Bronchial epithelial cell (primary cell): ENCODE data around the gene MCM7. TPM values are rescaled to one million over a fixed set of nuclear protein-coding genes. Genes with fewer than 3 reads are reported as not detected.

Experiments
- DNase-seq: peaks from one replicate; pipeline ENCODE4 v3.0.0-alpha.2; 2010; ENCODE audit warnings: low read depth
- FAIRE-seq: peaks from 2 replicates; lab custom pipeline; 2011; peaks lifted over from hg19 to GRCh38; lab: Jason Lieb, UNC
- H3K27me3 ChIP-seq: 2 replicates; pipeline ENCODE4 v1.5.1; 2011; ENCODE audit warnings: low read length; ENCODE audit not compliant: control insufficient read depth, insufficient read depth
- H3K36me3 ChIP-seq: 2 replicates; pipeline ENCODE4 v1.5.1; 2011; ENCODE audit warnings: low read length; ENCODE audit not compliant: control insufficient read depth, insufficient read depth
- H3K4me3 ChIP-seq: 2 replicates; pipeline ENCODE4 v1.5.1; 2011; ENCODE audit warnings: mild to moderate bottlenecking, low read depth, low read length, control low read depth
- total RNA-seq: library from RNA; depleted of rRNA; stranded (reverse); fragments of >200 nt; gene quantifications from 2 replicates; pipeline ENCODE4 v1.2.1, GENCODE V29; 2014
- TF ChIP-seq, protein P1 (sequence below): IDR thresholded peaks from 2 replicates; pipeline ENCODE4 v1.5.1; 2011; ENCODE audit warnings: mild to moderate bottlenecking, moderate library complexity, low read length, control low read depth, inconsistent platforms; ENCODE audit not compliant: insufficient read depth, severe bottlenecking

The MCM7 gene
- total RNA-seq, 1 donor from 2014 or later, result 46.1 TPM

DNA sequence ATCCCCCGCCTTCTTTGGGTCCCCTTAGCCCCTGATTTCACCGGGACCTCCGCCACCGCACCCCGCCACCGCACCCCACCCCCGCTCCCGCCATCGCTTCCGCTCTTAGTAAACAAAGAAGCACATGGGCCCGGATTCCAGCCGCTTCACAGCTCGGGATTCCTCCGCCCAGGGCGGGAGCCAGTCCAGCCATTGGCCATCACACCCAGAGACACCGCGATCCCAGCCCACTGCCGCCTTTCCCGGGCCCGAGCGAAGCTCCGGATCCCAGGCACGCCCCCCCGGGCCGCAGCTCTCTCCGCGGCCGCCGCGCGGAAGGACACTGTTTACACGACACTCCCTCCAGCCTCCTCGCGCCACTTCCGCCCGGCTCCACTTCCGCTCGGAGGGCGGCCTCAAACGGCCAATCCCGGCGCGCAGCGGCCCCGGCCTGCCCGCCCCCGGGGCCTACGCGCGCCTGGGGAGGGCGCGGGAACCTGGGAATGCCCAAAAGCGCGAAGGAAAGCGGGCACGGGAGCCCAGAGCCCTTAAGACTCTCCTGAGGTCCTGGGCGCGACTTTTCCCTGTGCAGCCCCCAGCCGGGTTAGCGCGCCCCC lies 679 bp downstream of the MCM7 start:
- DNase-seq (peak; percentile 81), FAIRE-seq (no peak)
- TF ChIP-seq, protein P1, sequence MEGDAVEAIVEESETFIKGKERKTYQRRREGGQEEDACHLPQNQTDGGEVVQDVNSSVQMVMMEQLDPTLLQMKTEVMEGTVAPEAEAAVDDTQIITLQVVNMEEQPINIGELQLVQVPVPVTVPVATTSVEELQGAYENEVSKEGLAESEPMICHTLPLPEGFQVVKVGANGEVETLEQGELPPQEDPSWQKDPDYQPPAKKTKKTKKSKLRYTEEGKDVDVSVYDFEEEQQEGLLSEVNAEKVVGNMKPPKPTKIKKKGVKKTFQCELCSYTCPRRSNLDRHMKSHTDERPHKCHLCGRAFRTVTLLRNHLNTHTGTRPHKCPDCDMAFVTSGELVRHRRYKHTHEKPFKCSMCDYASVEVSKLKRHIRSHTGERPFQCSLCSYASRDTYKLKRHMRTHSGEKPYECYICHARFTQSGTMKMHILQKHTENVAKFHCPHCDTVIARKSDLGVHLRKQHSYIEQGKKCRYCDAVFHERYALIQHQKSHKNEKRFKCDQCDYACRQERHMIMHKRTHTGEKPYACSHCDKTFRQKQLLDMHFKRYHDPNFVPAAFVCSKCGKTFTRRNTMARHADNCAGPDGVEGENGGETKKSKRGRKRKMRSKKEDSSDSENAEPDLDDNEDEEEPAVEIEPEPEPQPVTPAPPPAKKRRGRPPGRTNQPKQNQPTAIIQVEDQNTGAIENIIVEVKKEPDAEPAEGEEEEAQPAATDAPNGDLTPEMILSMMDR, result no peak

DNA sequence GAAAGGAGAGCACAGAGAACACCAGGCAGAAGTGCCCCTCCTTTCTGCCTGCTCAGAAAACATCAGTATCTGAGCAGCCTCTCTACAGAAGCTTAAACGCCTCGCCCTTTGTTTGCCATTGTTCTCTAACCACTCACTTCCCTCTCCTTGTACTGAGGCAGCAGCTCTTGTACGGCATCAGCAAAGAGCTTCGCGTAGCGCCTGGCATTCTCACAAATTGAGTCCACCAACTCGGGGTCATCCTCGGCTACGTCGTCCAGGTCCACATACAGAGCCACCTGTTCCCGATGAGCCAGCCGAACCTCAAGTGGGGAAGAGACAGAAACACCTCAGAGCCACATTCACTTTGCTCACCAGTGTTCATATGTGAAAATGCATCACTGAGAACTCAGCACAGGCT lies 1.7 kb downstream of the MCM7 start:
- FAIRE-seq, result no peak
- Histone ChIP-seq H3K27me3 (no peaks in the 10 kb centered on the region), H3K4me3 (peak overlapping the region; percentile 69), H3K36me3 (peaks cover 33% of the 10 kb centered on the region)
- no peak for DNase-seq
- TF ChIP-seq, protein P1, result no peak

More for the DNA sequence above, 679 bp downstream of the MCM7 start:
- Histone ChIP-seq H3K4me3 (peak overlapping the region; percentile 69), H3K27me3 (no peaks in the 10 kb centered on the region), H3K36me3 (peaks cover 34% of the 10 kb centered on the region)

DNA sequence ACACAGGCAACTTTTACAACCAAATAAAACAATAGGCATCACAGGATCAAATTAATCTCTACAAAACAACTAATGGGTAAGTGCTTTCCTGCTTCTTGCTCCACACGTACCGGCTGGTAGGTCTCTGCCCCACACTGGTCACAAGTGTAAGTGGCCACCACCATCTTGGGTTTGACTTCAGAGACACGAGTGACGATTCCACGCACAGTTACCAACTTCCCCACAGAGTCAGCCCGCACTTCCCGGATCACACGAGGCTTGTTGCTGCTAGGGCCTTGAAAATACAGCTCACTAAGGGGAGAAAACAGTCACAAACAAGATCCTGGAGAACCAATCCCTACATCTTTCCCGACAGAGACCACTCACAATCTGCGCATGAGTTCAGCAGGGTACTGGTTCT lies 2.3 kb downstream of the MCM7 start:
- DNase-seq (no peak), FAIRE-seq (no peak)
- H3K36me3 ChIP-seq, result peaks cover 36% of the 10 kb centered on the region
- TF ChIP-seq, protein P1, result no peak
- H3K27me3 ChIP-seq, result no peaks in the 10 kb centered on the region
- H3K4me3 ChIP-seq, result no peak overlapping the region

DNA sequence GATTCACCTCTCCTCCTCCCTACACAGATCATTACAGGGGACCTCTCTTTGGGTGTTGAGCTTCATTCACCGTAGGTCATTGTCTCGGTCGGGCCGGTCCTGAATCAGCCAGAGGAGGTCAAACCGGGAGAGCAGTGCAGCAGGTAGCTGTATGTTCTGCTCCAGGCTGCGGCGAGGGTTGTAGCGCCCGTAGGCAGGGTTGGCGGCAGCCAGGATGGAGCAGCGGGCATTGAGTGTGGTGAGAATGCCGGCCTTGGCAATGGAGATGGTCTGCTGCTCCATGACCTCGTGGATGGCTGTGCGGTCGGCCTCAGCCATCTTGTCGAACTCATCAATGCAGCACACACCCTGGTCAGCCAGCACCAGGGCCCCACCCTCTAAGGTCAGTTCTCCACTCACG lies 5.5 kb downstream of the MCM7 start:
- TF ChIP-seq, protein P1, result no peak
- FAIRE-seq (no peak), DNase-seq (no peak)
- no peak overlapping the region for H3K4me3 ChIP-seq
- peaks cover 56% of the 10 kb centered on the region for H3K36me3 ChIP-seq
- H3K27me3 ChIP-seq, result no peaks in the 10 kb centered on the region

DNA sequence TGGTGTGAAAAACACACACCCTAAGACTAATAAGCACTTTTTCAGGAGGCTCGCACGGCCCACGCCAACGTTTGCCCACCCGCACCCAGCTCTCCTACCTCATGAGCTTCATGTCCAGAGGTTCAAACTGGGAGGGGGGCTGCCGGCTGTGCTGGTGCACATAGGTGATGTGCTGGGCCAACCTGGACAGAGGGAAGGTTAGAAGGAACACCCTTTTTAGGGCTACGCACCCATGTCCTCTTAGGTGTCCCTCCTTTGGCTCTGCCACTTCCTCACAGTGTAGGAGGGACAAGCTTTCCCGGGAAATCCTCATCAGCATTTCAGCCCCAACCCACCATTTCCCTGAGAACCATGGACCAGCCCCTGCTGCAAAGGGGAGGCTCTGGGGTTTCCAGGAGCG lies 5.9 kb downstream of the MCM7 start:
- H3K36me3 ChIP-seq, result peaks cover 59% of the 10 kb centered on the region
- no peak for FAIRE-seq

More for the DNA sequence above, 5.9 kb downstream of the MCM7 start:
- Histone ChIP-seq H3K4me3 (no peak overlapping the region), H3K27me3 (no peaks in the 10 kb centered on the region)
- DNase-seq, result no peak
- TF ChIP-seq, protein P1, result no peak
